Activated CD8-positive, alpha-beta memory T cell treated with anti-CD3 and anti-CD28 coated beads, Interleukin-2, amount 50 U/mL, for 1 hour (primary cell): Measurements from ENCODE around the gene PRKAG2.

Experiments
- DNase-seq: peaks from one replicate; pipeline ENCODE4 v3.0.0-alpha.2; 2020; ENCODE audit errors: extremely low read depth

The PRKAG2 gene

GRCh38 chr7:151727579-151728285, 149.2 kb downstream of the PRKAG2 start:
- DNase-seq: no peak

GRCh38 chr7:151726652-151727578, 150.0 kb downstream of the PRKAG2 start:
- DNase-seq: no peak

GRCh38 chr7:151725844-151726651, 150.9 kb downstream of the PRKAG2 start:
- DNase-seq: no peak

GRCh38 chr7:151724920-151725584, 151.9 kb downstream of the PRKAG2 start:
- DNase-seq: no peak

GRCh38 chr7:151724250-151724915, 152.5 kb downstream of the PRKAG2 start:
- DNase-seq: no peak

GRCh38 chr7:151723321-151723720, 153.6 kb downstream of the PRKAG2 start:
- DNase-seq: no peak

- DNase-seq: no peak
Measured at GRCh38 chr7:151722533-151722932, 154.4 kb downstream of the PRKAG2 start.

GRCh38 chr7:151721694-151722093, 155.2 kb downstream of the PRKAG2 start:
- DNase-seq: no peak

GRCh38 chr7:151721236-151721635, 155.7 kb downstream of the PRKAG2 start:
- DNase-seq: no peak

GRCh38 chr7:151720280-151720679, 156.6 kb downstream of the PRKAG2 start:
- DNase-seq: no peak

- no peak for DNase-seq
Measured at GRCh38 chr7:151719897-151720242, 157.0 kb downstream of the PRKAG2 start.

- no peak for DNase-seq
Measured at GRCh38 chr7:151719031-151719896, 157.7 kb downstream of the PRKAG2 start.

GRCh38 chr7:151717918-151718317, 159.0 kb downstream of the PRKAG2 start:
- DNase-seq: no peak

- DNase-seq: no peak
Measured at GRCh38 chr7:151717415-151717814, 159.5 kb downstream of the PRKAG2 start.

- DNase-seq: no peak
Measured at GRCh38 chr7:151716323-151716722, 160.6 kb downstream of the PRKAG2 start.

GRCh38 chr7:151715666-151716315, 161.1 kb downstream of the PRKAG2 start:
- DNase-seq: no peak

- DNase-seq: no peak
Measured at GRCh38 chr7:151714201-151714600, 162.7 kb downstream of the PRKAG2 start.

- DNase-seq: no peak
Measured at GRCh38 chr7:151712810-151713125, 164.1 kb downstream of the PRKAG2 start.

GRCh38 chr7:151711906-151712809, 164.8 kb downstream of the PRKAG2 start:
- no peak for DNase-seq
